Liver (tissue), 9 donors: ENCODE data around the gene UNCX. TPM values are rescaled to one million over a fixed set of nuclear protein-coding genes. Genes with fewer than 3 reads are reported as not detected.

Source experiments
- DNase-seq: peaks from one replicate; pipeline ENCODE4 v3.0.0-alpha.2; 2017; ENCODE audit warnings: low spot score
- H3K27ac ChIP-seq, 2 donors: one replicate each; pipeline ENCODE4 v1.7.0; 2013; ENCODE audit warnings: inconsistent platforms in 2 of 2, low read length in 2 of 2, control low read depth in 1 of 2, low read depth in 1 of 2, mild to moderate bottlenecking in 1 of 2
- H3K27me3 ChIP-seq, 4 donors: one replicate each; pipeline versions ENCODE4 v1.6.1 to v1.7.0; 2013; ENCODE audit warnings: low read length in 3 of 4, inconsistent platforms in 1 of 4, mild to moderate bottlenecking in 1 of 4, moderate library complexity in 1 of 4; ENCODE audit not compliant: control insufficient read depth in 4 of 4, insufficient read depth in 4 of 4
- H3K36me3 ChIP-seq, 4 donors: one replicate each; pipeline versions ENCODE4 v1.6.1 to v1.7.0; 2013; ENCODE audit warnings: low read length in 3 of 4, mild to moderate bottlenecking in 3 of 4, low read depth in 1 of 4, moderate library complexity in 1 of 4; ENCODE audit not compliant: control insufficient read depth in 4 of 4, insufficient read depth in 3 of 4
- H3K4me1 ChIP-seq, 4 donors: one replicate each; pipeline versions ENCODE4 v1.6.1 to v1.7.0; 2013; ENCODE audit warnings: low read length in 3 of 4, mild to moderate bottlenecking in 3 of 4, moderate library complexity in 1 of 4; ENCODE audit not compliant: control insufficient read depth in 4 of 4, insufficient read depth in 4 of 4
- H3K4me3 ChIP-seq, 3 donors: one replicate each; pipeline versions ENCODE4 v1.6.1 to v1.7.0; 2013; ENCODE audit warnings: low read length in 3 of 3, control low read depth in 1 of 3, low read depth in 1 of 3, mild to moderate bottlenecking in 1 of 3
- H3K9ac ChIP-seq, 2 donors: one replicate each; pipeline ENCODE4 v1.7.0; 2013; ENCODE audit warnings: low read length in 2 of 2, mild to moderate bottlenecking in 2 of 2, moderate library complexity in 2 of 2, control low read depth in 1 of 2, low read depth in 1 of 2
- H3K9me3 ChIP-seq, 4 donors: one replicate each; pipeline versions ENCODE4 v1.6.1 to v1.7.0; 2013; ENCODE audit warnings: low read length in 3 of 4; ENCODE audit not compliant: control insufficient read depth in 4 of 4
- ATF3 ChIP-seq: IDR thresholded peaks from 2 replicates; pipeline ENCODE4 v1.6.1; 2016; ENCODE audit warnings: antibody characterized with exemption
- CTCF ChIP-seq: fragments of 150-350 bp; IDR thresholded peaks from 2 replicates; pipeline ENCODE4 v1.5.1; 2017; ENCODE audit warnings: improper control_type of control experiment, low read depth, low read length; ENCODE audit not compliant: missing input control
- EGR1 ChIP-seq, 2 donors: IDR thresholded peaks; 2 replicates each; pipeline ENCODE4 v1.6.1; 2016 to 2018; ENCODE audit warnings: antibody characterized with exemption in 2 of 2, low read depth in 2 of 2
- FOXA1 ChIP-seq: IDR thresholded peaks from 2 replicates; pipeline ENCODE4 v1.6.1; 2016; ENCODE audit warnings: antibody characterized with exemption
- FOXA2 ChIP-seq: IDR thresholded peaks from 2 replicates; pipeline ENCODE4 v1.6.1; 2016; ENCODE audit warnings: antibody characterized with exemption
- GABPA ChIP-seq, 2 donors: IDR thresholded peaks in 1 of 2; conservative IDR thresholded peaks in 1 of 2; 2 replicates each; pipeline ENCODE4 v1.6.1; 2016; ENCODE audit warnings: antibody characterized with exemption in 2 of 2, mild to moderate bottlenecking in 1 of 2, moderate library complexity in 1 of 2
- HNF4A ChIP-seq, 2 donors: conservative IDR thresholded peaks; 2 replicates each; pipeline ENCODE4 v1.6.1; 2016; ENCODE audit warnings: antibody characterized with exemption in 2 of 2, mild to moderate bottlenecking in 2 of 2
- HNF4G ChIP-seq: IDR thresholded peaks from 2 replicates; pipeline ENCODE4 v1.6.1; 2016; ENCODE audit warnings: antibody characterized with exemption
- JUND ChIP-seq, 2 donors: IDR thresholded peaks; 2 replicates each; pipeline ENCODE4 v1.6.1; 2016; ENCODE audit warnings: antibody characterized with exemption in 2 of 2
- MAX ChIP-seq: IDR thresholded peaks from 2 replicates; pipeline ENCODE4 v1.6.1; 2016; ENCODE audit warnings: antibody characterized with exemption
- NR2F2 ChIP-seq: IDR thresholded peaks from 2 replicates; pipeline ENCODE4 v1.6.1; 2016; ENCODE audit warnings: antibody characterized with exemption
- RAD21 ChIP-seq, 2 donors: IDR thresholded peaks; 2 replicates each; pipeline ENCODE4 v1.6.1; 2016; ENCODE audit warnings: antibody characterized with exemption in 2 of 2, mild to moderate bottlenecking in 2 of 2
- REST ChIP-seq: IDR thresholded peaks from 2 replicates; pipeline ENCODE4 v1.6.1; 2016; ENCODE audit warnings: antibody characterized with exemption, mild to moderate bottlenecking
- RXRA ChIP-seq, 2 donors: IDR thresholded peaks; 2 replicates each; pipeline ENCODE4 v1.6.1; 2017 to 2018; ENCODE audit warnings: antibody characterized with exemption in 2 of 2, mild to moderate bottlenecking in 1 of 2
- SP1 ChIP-seq: IDR thresholded peaks from 2 replicates; pipeline ENCODE4 v1.6.1; 2018; ENCODE audit warnings: antibody characterized with exemption, mild to moderate bottlenecking
- TAF1 ChIP-seq: conservative IDR thresholded peaks from 2 replicates; pipeline ENCODE4 v1.6.1; 2016; ENCODE audit warnings: antibody characterized with exemption, mild to moderate bottlenecking
- YY1 ChIP-seq: IDR thresholded peaks from 2 replicates; pipeline ENCODE4 v1.6.1; 2016; ENCODE audit warnings: antibody characterized with exemption, mild to moderate bottlenecking
- ZBTB33 ChIP-seq: IDR thresholded peaks from 2 replicates; pipeline ENCODE4 v1.6.1; 2016; ENCODE audit warnings: antibody characterized with exemption
- WGBS: extraction: QIAGEN DNeasy Blood & Tissue Kit; methylation state at CpG from one replicate; pipeline ENCODE4 v1.1.7; 2013; 5-methylcytosine and 5-hydroxymethylcytosine counted together
- polyA plus RNA-seq, 2 donors: library from polyadenylated mRNA; stranded (reverse) in 1 of 2; unstranded in 1 of 2; fragments of 200-250 nt in 1 of 2; fragments of >200 nt in 1 of 2; fragmentation: Nextera tagmentation in 1 of 2; extraction: Ambion mirVana in 1 of 2; gene quantifications; one replicate each; pipeline versions ENCODE4 v1.2.1 to v1.2.3, GENCODE V29; 2013 to 2015
- total RNA-seq, 2 donors: library from RNA; depleted of rRNA; stranded (reverse); fragments of >200 nt; gene quantifications; one replicate each; pipeline ENCODE4 v1.2.3, GENCODE V29; 2014
- donor health status: healthy.
- donor health status: healthy.
- donor health status: healthy.
- donor health status: healthy.
- donor health status: healthy.

UNCX gene
- total and polyA plus RNA-seq, 4 donors, result not detected

- TF ChIP-seq HNF4A (conservative IDR thresholded peaks at IDR 0.05), result no peak
- TF ChIP-seq ZBTB33, result no peak
- no peak for TF ChIP-seq TAF1
- no peak for TF ChIP-seq FOXA1
- no peak for TF ChIP-seq EGR1 (IDR thresholded peaks at IDR 0.05; ENCODE audit: low read depth in 2 of 2)
- no peak for TF ChIP-seq RXRA (IDR thresholded peaks at IDR 0.05)
- no peak for TF ChIP-seq NR2F2
- no peak for TF ChIP-seq JUND (IDR thresholded peaks at IDR 0.05)
- no peak for TF ChIP-seq MAX
- no peak for TF ChIP-seq SP1
- no peak for TF ChIP-seq HNF4G
- TF ChIP-seq ATF3, result no peak
- no peak for TF ChIP-seq YY1
- TF ChIP-seq FOXA2, result no peak
- TF ChIP-seq GABPA (IDR thresholded peaks at IDR 0.05 in 1 of 2, conservative IDR thresholded peaks at IDR 0.05 in 1 of 2), result no peak
- TF ChIP-seq REST, result no peak
- no peak for TF ChIP-seq RAD21 (IDR thresholded peaks at IDR 0.05)
- H3K4me1 ChIP-seq, result peaks cover 0 to 22% (median 6%) of the 10 kb centered on the region in 4 donors
- no peaks in the 10 kb centered on the region for H3K36me3 ChIP-seq
- peaks cover 0 to 5% (median 0%) of the 10 kb centered on the region in 4 donors for H3K9me3 ChIP-seq
- DNase-seq, result no peak
- 5% methylated on average over 40 of the region's 40 CpGs for WGBS
- peaks cover 8 to 33% (median 19%) of the 10 kb centered on the region in 4 donors for H3K27me3 ChIP-seq
- no peak overlapping the region for H3K4me3 ChIP-seq
- H3K27ac ChIP-seq, result no peak overlapping the region
- no peak overlapping the region for H3K9ac ChIP-seq
Observed at GRCh38 chr7:1231214-1232102, 1.2 kb upstream of the UNCX start.

- peaks cover 3 to 27% (median 9%) of the 10 kb centered on the region in 4 donors for H3K4me1 ChIP-seq
- 6% methylated on average over 12 of the region's 12 CpGs for WGBS
- peaks cover 0 to 5% (median 0%) of the 10 kb centered on the region in 4 donors for H3K9me3 ChIP-seq
- H3K27ac ChIP-seq, result no peak overlapping the region
- TF ChIP-seq CTCF, result no peak
- no peak for TF ChIP-seq ATF3
- no peaks in the 10 kb centered on the region for H3K36me3 ChIP-seq
- no peak overlapping the region for H3K9ac ChIP-seq
- DNase-seq, result no peak
- no peak overlapping the region for H3K4me3 ChIP-seq
- peaks cover 2 to 38% (median 18%) of the 10 kb centered on the region in 4 donors for H3K27me3 ChIP-seq
Observed at GRCh38 chr7:1232103-1232466, 587 bp upstream of the UNCX start.
